Measurements from ENCODE around the gene RTN4RL1. TPM values are rescaled to one million over a fixed set of nuclear protein-coding genes. Genes with fewer than 3 reads are reported as not detected.

RTN4RL1 gene
- total RNA-seq, 1 donor, result 0.43 TPM

DNA sequence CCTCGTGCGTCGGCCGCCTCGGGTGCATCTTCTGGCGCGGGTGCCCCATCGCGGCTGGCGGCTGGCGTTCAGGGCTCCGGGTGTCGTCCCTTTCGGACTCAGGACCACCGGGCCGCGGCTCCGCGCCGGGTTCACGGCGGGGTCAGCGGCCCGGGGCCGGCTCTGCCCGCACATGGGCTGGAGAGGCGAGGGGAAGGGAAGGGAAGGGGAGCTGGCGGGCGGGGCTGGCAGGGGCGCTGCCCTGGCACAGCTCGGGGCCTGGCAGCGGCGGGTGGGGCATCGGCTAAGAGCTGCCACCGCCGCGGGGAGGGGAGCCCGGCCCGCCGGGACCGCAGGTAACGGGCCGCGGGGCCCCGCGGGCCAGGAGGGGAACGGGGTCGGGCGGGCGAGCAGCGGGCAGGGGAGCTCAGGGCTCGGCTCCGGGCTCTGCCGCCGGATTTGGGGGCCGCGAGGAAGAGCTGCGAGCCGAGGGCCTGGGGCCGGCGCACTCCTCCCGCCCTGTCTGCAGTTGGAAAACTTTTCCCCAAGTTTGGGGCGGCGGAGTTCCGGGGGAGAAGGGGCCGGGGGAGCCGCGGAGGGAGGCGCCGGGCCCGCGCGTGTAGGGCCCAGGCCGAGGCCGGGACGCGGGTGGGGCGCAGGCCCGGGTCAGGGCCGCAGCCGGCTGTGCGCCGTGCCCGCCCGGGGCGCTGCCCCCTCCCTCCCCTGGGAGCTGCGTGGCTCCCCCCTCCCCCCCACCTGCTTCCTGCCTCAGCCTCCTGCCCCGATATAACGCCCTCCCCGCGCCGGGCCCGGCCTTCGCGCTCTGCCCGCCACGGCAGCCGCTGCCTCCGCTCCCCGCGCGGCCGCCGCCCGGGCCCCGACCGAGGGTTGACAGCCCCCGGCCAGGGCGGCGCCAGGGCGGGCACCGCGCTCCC, 30.4 kb upstream of the RTN4RL1 start:
- TF ChIP-seq CTCF (IDR thresholded peaks at IDR 0.05; ENCODE audit: insufficient read depth, low read depth, low read length), result no peak
- peak; percentile 52 for DNase-seq (ENCODE audit: low read depth)
- peak overlapping the region; percentile 68 for H3K4me3 ChIP-seq (ENCODE audit: low read depth, low read length)

- peak; percentile 79 for TF ChIP-seq CTCF (IDR thresholded peaks at IDR 0.05; ENCODE audit: insufficient read depth, low read depth, low read length)
- peak within 1 kb of the TSS; percentile 68 for H3K4me3 ChIP-seq (ENCODE audit: low read depth, low read length)
- peak; percentile 76 for DNase-seq (ENCODE audit: low read depth)
Measured at GRCh38 chr17:2054512-2055291, 29.6 kb upstream of the RTN4RL1 start, which contains the start of gene HIC1. HIC1 (plus strand) TSS chr17:2055103; CDS start chr17:2056691, 1,588 bp downstream.

DNA sequence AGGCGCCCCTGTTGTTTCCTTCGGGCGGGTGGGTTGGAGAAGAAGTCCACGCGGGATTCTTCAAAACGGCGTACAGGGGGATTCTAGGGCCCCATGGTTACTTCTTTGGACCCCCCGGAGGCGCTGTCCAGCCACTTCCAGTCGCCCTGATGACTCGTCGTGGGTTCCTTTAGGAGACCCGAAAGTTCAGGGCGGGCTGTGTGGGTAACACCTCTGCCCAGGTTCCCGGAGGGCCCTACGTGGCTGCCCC, 29.1 kb upstream of the RTN4RL1 start:
- H3K4me3 ChIP-seq (ENCODE audit: low read depth, low read length), result peak overlapping the region; percentile 68
- TF ChIP-seq CTCF (IDR thresholded peaks at IDR 0.05; ENCODE audit: insufficient read depth, low read depth, low read length), result no peak
- no peak for DNase-seq (ENCODE audit: low read depth)

DNA sequence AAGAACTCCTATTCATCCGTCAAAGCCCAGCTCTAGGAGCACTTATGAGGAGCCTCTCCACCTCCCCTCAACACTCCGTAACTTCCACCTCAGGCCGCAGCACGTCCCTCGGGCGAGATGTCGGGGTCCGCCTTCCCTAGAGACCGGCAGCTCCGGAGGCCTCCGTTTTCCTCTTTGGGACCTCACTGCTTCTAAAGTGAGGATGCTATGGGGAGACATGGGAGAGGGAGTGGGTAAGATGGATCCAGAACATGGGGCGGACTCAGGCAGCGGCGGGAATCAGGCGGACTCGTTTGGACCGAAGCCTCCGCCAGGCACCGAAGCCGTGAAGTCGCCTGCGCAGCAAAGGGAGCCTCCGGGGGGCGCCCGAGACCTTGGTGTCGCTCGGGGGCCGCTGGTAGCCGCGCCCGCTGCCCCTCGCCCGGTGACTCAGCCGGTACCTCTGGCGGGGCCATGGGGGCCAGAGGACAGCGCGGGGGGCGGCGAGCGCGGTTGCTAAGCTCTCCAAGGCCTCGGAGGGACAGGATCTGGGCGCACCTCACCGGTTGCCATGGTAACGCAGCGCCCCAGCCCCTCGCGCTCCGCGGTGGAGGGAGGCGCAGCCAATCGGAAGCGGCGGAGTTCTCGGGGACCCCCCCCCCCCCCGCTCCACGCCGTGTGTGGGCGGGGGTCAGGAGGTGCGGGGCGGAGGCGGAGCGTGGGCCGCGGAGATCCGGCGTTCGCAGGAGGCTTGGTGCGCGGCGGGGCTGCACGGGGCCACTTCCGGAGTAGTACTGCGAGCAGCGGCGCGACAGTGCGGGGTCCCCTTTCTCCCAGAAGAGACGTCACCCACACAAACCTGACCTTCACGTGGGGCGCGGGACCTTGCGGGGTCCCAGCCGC, 28.5 kb upstream of the RTN4RL1 start:
- DNase-seq (ENCODE audit: low read depth), result peak; percentile 82
- H3K4me3 ChIP-seq (ENCODE audit: low read depth, low read length), result peak overlapping the region; percentile 68
- TF ChIP-seq CTCF (IDR thresholded peaks at IDR 0.05; ENCODE audit: insufficient read depth, low read depth, low read length), result peak; percentile 64

DNA sequence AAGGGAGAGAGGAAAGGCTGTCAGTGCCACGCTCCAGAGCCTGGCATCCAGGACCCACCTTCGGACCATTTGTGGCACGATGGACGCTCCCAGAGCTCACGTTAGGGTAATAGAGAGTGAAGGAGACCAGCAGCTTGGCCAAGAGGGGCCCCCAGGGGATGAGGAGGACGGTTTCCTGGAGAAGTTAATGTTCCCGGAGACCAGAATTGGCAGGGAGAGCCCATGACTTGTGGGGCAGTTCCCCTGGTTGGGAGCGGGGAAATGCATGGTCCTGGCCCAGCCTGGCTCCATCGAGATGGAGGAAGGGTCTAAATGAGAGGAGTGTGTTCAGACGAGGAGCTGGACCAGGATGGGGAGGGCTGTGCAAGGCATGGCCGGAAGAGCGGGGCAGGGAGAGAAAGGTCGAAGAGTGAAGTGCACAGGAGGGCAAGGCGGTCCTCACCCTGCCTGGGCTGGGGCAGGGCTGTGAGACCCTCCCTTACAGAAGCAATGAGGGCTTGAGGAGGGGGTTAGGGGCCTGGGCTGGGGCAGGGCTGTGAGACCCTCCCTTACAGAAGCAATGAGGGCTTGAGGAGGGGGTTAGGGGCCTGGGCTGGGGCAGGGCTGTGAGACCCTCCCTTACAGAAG, 26.9 kb upstream of the RTN4RL1 start:
- DNase-seq (ENCODE audit: low read depth), result no peak
- H3K4me3 ChIP-seq (ENCODE audit: low read depth, low read length), result no peak overlapping the region
- TF ChIP-seq CTCF (IDR thresholded peaks at IDR 0.05; ENCODE audit: insufficient read depth, low read depth, low read length), result no peak
